PC-9 (cell line): Measurements from ENCODE around the gene RSPRY1.

Experiments
- CTCF ChIP-seq: fragments of 200-600 bp; sonication (generic); conservative IDR thresholded peaks from 2 replicates; pipeline ENCODE4 v1.6.1; 2017; ENCODE audit warnings: mixed run types, antibody characterized with exemption, mild to moderate bottlenecking, moderate library complexity
- EZH2 ChIP-seq: fragments of 200-600 bp; sonication (generic); IDR thresholded peaks from 2 replicates; pipeline ENCODE4 v1.8.0; 2017; ENCODE audit warnings: antibody characterized with exemption, low read depth

GRCh38 chr16:57276596-57276995 lies 90.5 kb downstream of the RSPRY1 start:
- TF ChIP-seq EZH2 (no peak), CTCF (no peak)
